Measurements from ENCODE around the gene ANAPC2.

ANAPC2 gene

DNA sequence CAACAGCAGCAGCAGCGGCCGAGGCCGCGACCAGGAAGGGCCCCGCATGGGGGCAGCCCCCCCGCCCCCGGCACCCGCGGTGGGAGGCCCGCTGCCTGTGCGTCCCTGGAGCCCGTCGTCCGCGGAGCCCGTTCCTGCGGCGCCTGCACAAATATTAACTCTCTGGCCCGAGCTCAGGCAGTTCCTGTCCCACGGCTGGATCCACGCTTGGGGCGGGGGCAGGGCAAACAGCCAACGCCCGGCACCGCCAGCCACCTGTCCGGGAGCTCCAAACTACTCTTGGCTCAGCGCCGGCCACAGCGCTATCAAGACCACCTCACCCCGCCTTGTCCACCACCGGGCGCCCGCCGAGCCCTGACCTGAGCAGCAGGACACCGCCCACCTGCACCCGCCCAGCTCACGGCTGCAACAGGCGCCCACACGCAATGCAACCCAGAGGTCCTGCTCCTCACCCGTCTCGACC, 18.4 kb downstream of the ANAPC2 start, which contains the start of gene LRRC26:
Gene LRRC26 (minus strand): TSS at position 156 of the 463 bp plus-strand sequence. CDS start 108 bp downstream, at position 48.
- in situ Hi-C loops (cut with HindIII; ENCODE audit: low sequenced_read_pairs) = no loop called here
- H3K4me3 ChIP-seq (ENCODE audit: low read depth, low read length) = no peak within 1 kb of the TSS
- DNase-seq (ENCODE audit: low read depth, low spot score) = no peak
- TF ChIP-seq, protein P1, sequence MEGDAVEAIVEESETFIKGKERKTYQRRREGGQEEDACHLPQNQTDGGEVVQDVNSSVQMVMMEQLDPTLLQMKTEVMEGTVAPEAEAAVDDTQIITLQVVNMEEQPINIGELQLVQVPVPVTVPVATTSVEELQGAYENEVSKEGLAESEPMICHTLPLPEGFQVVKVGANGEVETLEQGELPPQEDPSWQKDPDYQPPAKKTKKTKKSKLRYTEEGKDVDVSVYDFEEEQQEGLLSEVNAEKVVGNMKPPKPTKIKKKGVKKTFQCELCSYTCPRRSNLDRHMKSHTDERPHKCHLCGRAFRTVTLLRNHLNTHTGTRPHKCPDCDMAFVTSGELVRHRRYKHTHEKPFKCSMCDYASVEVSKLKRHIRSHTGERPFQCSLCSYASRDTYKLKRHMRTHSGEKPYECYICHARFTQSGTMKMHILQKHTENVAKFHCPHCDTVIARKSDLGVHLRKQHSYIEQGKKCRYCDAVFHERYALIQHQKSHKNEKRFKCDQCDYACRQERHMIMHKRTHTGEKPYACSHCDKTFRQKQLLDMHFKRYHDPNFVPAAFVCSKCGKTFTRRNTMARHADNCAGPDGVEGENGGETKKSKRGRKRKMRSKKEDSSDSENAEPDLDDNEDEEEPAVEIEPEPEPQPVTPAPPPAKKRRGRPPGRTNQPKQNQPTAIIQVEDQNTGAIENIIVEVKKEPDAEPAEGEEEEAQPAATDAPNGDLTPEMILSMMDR (IDR thresholded peaks at IDR 0.05; ENCODE audit: low read depth, low read length) = no peak

DNA sequence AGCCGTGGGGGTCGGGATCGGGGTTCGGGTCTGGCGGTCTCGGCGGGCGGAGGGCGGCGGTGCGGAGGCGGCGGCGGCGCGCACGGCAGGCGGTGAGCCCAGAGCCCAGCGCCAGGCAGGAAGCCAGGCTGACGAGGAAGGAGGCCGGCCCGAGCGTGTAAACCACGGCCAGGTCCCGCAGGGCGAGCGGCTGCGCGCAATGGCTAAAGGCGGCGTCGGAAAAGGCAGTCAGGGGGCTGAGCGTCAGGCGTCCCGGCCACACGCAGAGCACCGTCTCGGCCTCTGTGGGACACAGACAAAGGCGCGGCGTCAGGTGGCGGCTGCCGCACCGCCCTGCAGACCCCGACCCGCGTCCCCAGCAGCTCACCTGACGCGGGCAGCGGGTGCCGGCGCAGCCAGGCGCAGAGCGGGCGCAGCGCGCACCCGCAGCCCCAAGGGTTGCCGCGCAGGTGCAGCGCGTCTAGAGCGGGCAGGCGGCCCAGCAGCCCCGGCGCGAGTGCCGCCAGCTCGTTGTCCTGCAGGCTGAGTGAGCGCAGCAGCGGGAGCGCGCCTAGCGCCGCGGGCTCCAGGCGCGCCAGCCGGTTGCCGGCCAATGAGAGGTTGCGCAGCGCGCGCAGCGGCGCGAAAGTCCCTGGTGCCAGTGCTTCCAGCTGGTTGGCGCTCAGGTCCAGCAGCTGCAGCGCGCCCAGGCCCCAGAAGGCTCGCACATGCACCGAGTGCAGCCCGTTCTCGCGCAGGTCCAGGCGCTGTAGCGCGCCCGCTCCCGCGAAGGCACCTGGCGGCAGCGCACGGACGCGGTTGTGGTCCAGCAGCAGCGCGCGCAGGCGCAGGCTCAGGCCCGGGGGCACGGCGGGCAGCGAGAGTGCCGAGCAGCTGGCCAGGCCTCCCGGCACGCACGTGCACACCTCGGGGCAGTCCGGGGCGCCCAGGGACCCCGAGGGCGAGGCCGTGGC, 19.2 kb downstream of the ANAPC2 start:
- H3K4me3 ChIP-seq (ENCODE audit: low read depth, low read length) = no peak overlapping the region
- in situ Hi-C loops (cut with HindIII; ENCODE audit: low sequenced_read_pairs) = no loop called here
- peak; percentile 17 for DNase-seq (ENCODE audit: low read depth, low spot score)

DNA sequence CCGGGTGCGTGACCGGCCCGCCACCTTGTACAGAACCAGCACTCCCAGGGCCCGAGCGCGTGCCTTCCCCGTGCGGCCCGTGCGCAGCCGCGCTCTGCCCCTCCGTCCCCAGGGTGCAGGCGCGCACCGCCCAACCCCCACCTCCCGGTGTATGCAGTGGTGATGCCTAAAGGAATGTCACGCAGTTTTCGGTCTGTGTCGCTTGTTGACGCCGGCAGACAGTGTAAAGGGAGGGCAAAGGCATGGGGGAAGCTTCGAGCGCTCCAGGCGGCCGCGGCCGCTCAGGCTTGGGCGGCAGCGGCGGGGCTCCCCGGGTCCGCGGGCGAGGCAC, 19.8 kb downstream of the ANAPC2 start:
- TF ChIP-seq, protein P1 (IDR thresholded peaks at IDR 0.05; ENCODE audit: low read depth, low read length) = no peak
- DNase-seq (ENCODE audit: low read depth, low spot score) = no peak
- in situ Hi-C loops (cut with HindIII; ENCODE audit: low sequenced_read_pairs) = no loop called here
- H3K4me3 ChIP-seq (ENCODE audit: low read depth, low read length) = no peak overlapping the region

More for the DNA sequence above, 19.2 kb downstream of the ANAPC2 start:
- TF ChIP-seq, protein P1 (IDR thresholded peaks at IDR 0.05; ENCODE audit: low read depth, low read length) = no peak

DNA sequence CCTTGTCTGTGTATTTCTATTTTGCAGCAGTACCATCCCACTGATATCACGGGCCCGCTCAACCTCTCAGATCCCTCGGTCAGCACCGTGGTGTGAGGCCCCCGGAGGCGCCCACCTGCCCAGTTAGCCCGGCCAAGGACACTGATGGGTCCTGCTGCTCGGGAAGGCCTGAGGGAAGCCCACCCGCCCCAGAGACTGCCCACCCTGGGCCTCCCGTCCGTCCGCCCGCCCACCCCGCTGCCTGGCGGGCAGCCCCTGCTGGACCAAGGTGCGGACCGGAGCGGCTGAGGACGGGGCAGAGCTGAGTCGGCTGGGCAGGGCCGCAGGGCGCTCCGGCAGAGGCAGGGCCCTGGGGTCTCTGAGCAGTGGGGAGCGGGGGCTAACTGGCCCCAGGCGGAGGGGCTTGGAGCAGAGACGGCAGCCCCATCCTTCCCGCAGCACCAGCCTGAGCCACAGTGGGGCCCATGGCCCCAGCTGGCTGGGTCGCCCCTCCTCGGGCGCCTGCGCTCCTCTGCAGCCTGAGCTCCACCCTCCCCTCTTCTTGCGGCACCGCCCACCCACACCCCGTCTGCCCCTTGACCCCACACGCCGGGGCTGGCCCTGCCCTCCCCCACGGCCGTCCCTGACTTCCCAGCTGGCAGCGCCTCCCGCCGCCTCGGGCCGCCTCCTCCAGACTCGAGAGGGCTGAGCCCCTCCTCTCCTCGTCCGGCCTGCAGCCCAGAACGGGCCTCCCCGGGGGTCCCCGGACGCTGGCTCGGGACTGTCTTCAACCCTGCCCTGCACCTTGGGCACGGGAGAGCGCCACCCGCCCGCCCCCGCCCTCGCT, 20.4 kb downstream of the ANAPC2 start:
- in situ Hi-C loops (cut with HindIII; ENCODE audit: low sequenced_read_pairs) = no loop called here
- H3K4me3 ChIP-seq (ENCODE audit: low read depth, low read length) = no peak overlapping the region
- TF ChIP-seq, protein P1 (IDR thresholded peaks at IDR 0.05; ENCODE audit: low read depth, low read length) = no peak
- no peak for DNase-seq (ENCODE audit: low read depth, low spot score)

DNA sequence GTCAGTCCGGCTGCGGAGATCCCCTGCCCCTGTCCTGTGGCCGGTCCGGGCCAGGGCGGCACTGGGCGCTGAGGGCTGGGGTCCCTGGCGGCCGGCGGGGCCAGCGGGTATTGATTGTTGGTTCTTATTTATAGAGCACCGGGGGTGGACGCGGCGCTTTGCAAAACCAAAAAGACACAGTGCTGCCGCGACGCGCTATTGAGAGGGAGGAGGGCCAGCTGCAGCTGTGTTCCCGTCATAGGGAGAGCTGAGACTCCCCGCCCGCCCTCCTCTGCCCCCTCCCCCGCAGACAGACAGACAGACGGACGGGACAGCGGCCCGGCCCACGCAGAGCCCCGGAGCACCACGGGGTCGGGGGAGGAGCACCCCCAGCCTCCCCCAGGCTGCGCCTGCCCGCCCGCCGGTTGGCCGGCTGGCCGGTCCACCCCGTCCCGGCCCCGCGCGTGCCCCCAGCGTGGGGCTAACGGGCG, 21.0 kb downstream of the ANAPC2 start:
- in situ Hi-C loops (cut with HindIII; ENCODE audit: low sequenced_read_pairs) = no loop called here
- H3K4me3 ChIP-seq (ENCODE audit: low read depth, low read length) = no peak overlapping the region
- no peak for DNase-seq (ENCODE audit: low read depth, low spot score)
- TF ChIP-seq, protein P1 (IDR thresholded peaks at IDR 0.05; ENCODE audit: low read depth, low read length) = no peak

Data from astrocyte of the spinal cord (primary cell).